Activated CD4-positive, alpha-beta T cell treated with anti-CD3 and anti-CD28 coated beads, Interleukin-10, Interleukin-2, amounts not matched to agents 100 ng/mL and 50 ng/mL, durations not matched to agents 16 hours and 8 hours (primary cell): ENCODE data around the gene MISP.

Experiments used
- DNase-seq: peaks from one replicate; pipeline ENCODE4 v3.0.0-alpha.2; 2020

The MISP gene

DNA sequence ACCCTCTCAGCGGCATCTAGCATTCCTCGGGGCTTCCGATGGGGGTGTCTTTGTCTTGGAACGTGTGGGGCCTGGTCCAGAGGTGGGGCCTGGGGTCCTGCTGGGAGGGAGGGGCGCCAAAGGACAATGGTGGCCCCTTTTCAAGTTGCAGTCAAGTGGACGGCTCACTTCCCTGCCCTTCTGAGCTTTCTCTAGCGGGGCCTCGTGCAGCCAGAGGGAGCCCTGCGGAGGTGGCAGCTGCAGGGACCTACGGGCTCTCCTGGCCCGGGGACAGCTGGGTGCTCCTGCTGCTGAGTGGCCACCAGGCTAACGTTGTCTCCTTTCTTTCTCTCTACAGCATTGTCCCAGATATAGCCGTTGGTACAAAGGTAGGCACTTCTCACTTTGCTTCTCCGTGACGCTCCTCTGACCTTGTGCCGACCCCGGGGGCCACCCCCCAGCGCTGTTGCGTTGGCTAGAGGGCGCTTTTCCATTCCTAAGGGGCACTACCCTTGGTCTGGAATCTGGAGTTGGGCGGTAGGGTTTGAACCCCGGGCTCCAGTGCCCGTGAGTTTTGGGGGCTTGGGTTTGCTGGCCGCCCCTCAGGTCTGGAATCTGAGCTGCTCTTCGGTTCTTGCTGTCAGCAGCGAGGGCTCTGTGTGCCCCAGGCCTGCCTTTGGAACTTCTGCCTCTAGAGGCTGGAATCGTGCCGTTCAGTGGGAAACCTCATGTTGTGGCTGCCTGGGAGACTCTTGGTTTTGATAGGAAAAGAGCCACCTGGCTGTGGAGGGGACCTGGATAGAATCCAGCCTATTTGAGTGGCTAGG is 48.4 kb downstream of the MISP start:
- peak; percentile 21 for DNase-seq

DNA sequence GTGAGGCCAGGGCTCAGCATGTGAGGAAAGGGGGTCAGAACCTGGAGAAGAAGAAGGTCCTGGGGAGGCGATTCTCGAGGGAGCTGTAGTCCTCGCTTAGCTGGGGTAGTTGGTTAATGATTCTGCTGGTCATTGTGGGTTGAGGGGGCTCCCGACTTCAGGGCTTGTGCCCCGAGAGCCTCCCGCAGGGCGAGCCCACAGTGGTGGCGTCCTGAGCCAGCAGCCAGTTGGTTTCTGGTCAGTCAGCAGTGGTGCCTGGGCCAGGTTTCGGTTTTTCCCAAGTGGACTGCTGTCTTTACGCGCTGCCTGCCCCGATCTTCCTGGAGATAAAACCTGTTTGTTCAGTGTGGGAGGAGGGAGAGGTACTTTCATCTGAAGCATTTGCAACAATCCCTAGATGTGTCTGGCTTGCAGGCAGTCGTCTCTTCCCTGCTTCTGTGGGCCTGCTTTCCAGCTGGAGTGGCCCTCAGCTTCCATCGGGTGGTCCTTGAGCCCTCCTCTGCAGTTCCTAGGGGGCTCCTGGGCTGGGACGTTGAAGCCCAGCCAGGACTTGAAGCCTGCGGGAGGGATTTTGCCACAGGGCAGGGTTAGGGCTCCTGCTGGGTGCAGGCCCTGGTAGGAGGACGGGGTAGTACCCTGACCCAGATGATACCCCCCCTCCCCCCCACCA is 49.6 kb downstream of the MISP start:
- no peak for DNase-seq

DNA sequence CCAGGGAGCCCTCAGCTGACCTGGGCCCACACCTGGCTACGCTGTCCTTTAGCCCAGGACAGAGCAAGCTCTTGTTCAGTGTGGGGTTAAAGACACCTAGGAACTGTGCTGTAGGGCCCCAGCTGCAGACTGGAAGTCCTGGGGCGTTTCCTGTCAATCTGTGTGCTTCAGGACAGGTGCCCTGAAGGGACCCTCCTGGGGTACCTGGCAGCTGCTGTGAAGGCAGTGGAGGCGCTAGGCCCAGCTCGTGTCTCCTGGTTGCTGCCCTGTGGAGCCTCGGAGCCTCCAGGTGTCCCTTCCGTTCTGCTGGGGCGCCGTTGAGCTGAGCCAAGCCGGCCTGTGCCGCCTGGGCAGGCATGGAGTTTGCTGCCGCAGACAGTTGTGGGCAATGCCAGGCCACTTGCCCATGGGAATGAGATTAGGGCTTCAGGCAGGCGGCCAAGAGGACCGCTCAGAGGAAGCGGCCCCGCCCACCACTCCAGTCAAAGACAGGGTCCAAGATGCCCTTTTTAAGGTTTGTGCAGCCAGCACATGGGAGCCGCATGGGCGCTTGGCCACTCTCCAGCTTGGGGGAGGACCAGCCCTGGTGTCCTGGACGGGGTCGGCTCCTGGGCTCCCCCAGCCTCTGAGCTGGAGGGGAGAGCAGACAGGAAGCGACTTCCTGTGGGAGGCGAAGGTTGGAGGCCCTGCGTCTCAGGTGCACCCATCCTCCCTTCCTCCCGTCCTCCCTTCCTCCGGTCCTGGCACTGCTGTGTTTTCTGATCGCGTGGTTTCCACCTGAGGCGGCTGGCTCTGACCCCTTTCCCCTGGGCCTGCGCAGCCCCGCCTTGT is 50.3 kb downstream of the MISP start:
- peak; percentile 29 for DNase-seq

DNA sequence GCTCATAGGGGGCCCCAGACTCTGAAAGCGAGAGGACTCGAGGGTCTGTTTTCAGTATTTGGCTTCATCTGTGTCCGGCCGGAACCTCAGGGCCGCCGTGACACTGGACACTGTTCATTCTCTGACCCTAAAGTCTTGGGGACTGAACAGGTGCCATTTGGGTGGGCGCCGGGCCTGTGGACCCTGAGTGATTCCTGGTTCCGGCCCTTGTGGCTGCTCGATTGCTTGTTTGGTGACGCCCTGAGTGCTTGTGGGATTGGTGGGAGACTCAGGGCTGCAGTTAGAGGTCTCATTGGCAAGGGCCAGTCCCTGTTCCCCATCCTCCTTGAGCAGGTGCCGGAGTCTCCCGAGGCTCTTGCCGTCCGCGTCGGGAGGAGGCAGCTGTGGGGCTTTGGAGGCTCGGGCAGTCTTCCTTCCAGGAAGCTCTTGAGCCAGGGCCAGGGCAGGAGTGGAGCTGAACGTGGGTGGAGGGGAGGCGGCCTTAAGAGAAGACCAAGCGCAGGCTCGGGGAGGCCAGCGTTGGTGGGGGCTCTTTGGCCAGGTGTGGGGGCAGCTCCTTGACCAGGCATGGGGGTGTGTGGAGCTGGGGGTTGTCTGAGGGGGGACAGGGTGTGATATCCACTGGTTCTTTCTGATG is 51.1 kb downstream of the MISP start:
- DNase-seq: no peak

DNA sequence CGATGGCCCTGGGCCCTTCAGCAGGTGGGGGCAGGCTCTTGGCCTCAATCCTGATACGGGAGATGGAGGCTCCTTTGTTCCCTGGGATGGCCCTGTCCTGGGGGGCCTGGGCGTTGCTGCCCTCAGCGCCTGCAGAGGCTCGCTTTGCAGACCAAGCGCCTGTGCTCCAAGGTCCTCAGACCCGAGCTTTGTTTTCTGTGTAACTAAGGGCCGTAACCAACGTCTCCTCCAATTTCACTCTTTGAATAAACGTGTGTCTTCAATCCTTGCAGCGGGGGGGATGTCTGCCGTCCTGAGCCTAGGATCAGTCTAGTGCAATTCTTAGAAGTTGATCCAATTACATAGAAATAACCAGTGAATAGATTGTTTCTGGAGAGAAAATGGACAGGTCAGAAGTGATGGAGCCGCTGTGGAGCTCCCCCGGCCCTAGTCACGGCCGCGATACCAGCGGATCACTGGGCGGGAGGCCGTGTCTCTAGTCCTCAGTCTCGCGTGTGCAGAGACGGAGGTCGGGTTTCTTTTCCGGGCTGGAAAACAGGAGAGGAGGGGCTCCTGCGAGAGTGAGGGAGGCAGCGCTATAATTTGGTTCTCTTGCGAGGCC is 51.7 kb downstream of the MISP start:
- no peak for DNase-seq

DNA sequence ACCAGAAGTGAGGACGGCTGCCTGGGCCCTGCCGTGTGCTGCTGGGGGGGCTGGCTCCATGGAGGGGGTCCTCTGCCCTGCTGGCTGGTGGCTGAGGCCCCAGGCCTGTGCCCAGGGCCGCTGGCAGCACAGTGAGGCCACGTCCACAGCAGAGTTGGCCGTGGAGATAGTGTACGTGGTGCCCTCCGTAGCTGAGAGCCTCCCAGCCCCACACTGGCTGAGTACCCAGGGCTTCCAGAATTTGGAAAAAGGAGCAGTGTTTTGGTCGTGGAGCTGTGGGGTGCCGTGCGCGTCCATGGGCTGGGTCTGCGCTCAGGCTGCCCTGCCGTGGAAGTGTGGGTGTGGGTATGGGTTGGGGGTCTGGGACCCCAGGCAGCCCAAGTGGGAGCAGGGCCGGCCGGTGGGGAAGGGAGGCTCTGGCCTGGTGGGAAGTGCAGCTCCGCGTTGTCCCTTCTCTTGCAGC is 52.2 kb downstream of the MISP start:
- DNase-seq: no peak

DNA sequence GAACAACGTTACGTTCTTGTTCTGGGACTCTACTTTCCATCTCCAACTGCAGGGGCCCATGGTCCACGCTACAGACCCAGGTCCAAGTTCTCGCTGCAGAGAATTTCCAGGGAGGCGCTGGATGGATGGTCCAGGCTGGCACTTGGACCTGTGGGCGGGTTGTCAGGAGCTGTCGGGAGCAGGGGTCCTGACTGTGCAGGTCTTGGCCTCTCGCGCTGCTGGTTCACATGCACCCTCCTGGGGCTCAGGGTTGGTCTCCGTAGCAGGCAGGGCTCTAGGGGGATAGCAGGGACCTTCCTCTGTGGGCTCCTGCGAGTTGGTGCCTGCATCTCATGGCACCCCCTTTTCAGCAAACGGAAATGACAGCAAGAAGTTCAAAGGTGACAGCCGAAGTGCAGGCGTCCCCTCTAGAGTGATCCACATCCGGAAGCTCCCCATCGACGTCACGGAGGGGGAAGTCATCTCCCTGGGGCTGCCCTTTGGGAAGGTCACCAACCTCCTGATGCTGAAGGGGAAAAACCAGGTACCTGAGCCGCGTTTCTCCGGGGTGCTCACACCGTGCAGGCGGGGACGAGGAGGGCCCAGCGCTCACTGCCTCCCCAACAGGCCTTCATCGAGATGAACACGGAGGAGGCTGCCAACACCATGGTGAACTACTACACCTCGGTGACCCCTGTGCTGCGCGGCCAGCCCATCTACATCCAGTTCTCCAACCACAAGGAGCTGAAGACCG is 52.9 kb downstream of the MISP start:
- DNase-seq: no peak

DNA sequence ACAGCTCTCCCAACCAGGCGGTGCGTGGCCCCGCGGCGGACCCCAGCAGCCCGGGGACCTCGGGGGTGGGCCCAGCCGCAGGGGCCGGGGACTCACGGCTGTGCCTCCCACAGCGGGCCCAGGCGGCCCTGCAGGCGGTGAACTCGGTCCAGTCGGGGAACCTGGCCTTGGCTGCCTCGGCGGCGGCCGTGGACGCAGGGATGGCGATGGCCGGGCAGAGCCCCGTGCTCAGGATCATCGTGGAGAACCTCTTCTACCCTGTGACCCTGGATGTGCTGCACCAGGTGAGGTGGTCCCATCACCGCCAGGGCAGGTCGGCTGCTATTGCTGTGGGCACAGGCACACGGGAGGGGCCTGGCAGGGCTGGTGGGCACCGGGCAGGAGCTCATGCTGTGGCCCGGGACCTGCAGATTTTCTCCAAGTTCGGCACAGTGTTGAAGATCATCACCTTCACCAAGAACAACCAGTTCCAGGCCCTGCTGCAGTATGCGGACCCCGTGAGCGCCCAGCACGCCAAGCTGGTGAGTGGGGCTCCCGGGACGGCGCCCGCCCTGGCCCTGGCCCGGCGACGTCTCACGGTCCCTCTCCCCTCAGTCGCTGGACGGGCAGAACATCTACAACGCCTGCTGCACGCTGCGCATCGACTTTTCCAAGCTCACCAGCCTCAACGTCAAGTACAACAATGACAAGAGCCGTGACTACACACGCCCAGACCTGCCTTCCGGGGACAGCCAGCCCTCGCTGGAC is 53.7 kb downstream of the MISP start:
- DNase-seq: no peak

DNA sequence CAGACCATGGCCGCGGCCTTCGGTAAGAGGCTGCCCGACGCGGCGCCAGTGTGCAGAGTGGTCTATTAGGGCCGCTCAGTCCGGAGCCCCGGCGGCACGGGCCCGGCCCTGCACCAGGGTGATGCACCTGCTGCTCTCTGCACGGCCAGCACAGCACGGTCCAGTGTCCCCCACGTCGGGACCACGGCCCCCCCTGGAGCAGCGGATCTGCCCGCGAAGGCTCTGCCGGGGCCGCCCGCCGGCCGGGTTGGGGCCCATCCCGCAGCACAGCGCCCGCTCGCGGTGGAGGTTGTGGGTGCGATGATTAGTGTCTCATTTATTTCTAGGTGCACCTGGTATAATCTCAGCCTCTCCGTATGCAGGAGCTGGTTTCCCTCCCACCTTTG is 54.2 kb downstream of the MISP start:
- no peak for DNase-seq

DNA sequence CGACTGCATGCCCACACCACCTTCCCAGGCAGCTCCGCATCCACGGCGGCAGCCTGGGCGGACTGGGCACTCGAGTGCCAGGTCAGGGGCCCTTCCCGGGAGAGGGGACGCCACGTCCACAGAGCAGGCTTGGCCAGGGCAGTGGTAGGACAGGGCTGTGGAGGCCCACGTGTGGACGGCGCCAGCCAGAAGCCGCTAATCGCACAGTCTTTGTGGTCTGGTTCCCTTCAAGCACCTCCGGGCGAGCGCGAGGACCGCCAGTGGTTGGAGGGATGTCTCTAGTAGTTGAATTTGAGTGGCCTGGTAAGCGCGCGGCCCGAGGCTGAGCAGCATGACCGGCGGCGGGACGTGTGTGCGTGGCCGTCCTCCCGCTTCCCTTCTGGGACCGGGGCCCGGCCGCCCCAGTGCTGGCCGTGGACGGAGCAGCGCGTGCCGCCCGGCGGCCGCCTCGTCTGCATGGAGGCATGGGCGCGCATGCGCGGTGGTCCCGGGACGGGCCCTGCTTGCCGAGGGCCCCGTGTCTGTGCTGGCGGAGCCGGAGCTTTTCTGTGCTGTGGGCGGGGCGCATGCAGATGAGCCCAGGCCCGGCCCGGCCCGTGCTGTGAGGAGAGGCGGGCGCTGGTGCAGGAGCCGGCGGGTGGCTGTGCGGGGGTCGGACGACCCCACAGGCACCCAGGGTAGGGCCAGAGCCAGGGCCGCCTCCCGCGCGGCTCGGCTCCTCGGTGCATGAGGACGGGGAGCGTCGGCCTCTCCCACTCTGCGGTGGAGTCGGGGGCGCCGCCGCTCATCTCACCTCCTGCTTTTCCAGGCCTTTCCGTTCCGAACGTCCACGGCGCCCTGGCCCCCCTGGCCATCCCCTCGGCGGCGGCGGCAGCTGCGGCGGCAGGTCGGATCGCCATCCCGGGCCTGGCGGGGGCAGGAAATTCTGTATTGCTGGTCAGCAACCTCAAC is 55.0 kb downstream of the MISP start:
- no peak for DNase-seq

DNA sequence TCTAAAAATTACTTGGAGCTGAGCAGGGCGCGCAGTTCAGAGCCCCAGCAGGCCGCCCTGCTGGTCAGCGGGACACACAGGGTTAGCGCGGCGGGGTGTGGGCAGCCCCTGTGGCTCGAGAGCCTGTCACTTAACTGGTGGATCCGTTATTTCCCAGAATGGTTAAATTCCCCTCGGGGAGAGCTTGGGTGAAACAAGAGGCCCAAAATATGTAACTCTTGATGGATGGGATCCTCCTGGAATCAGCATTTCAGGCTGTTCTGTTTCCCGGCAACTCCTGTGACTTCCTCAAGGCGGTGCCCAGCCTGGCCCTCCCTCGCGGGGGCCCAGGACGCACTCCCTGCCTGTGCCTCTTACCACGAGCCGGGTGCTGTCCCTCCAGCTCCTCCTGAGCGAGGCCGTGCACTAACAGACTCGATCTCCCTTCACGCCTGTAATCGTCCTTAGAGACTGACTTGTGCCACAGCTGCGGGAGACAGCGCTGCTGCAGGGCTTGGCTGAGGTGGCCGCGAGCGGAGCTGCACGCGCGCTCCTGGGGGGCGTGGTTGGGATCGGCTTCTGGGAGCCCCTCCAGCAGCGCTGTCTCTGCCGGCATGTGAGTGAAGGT is 56.0 kb downstream of the MISP start:
- no peak for DNase-seq

DNA sequence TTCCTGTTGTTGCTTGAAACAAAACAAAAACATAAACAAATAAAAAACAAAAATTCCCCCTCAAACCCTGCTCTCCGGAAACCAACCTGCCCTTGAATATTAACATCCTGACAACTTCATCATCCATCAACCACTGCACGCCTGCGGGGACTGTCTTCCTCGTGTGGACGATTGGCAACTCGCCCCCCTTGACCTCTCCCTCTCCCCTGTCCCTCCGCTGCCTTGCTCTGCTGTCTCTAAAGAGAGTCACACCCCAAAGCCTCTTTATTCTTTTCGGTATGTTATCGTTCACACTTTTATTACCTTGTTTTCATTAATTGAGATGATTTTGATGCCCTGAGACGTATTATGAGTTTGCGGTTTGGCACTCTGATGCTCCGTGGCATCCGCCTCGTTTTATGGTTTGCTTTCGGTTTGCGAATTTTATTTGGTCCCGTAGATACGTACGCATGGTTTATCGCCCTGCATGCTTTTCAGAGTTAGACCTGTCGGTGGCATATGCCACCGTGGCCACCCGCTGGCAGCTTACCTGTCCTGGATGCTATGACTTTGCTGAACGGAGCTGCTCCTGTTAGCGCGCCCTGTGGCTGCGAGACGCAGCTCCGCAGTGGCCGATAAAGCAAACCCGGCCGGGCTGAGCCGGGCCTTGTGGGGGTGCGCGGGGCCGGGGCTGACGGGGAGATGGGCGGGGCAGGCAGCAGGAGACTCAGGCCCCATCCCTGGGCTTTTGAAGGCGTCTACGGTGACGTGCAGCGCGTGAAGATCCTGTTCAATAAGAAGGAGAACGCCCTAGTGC is 56.9 kb downstream of the MISP start:
- no peak for DNase-seq

DNA sequence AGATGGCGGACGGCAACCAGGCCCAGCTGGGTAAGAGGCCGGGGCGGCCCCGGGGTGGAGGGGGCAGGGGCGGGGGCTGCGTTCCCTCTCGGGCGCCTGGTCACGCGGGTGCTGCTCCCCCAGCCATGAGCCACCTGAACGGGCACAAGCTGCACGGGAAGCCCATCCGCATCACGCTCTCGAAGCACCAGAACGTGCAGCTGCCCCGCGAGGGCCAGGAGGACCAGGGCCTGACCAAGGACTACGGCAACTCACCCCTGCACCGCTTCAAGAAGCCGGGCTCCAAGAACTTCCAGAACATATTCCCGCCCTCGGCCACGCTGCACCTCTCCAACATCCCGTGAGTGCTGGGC is 57.5 kb downstream of the MISP start:
- no peak for DNase-seq

DNA sequence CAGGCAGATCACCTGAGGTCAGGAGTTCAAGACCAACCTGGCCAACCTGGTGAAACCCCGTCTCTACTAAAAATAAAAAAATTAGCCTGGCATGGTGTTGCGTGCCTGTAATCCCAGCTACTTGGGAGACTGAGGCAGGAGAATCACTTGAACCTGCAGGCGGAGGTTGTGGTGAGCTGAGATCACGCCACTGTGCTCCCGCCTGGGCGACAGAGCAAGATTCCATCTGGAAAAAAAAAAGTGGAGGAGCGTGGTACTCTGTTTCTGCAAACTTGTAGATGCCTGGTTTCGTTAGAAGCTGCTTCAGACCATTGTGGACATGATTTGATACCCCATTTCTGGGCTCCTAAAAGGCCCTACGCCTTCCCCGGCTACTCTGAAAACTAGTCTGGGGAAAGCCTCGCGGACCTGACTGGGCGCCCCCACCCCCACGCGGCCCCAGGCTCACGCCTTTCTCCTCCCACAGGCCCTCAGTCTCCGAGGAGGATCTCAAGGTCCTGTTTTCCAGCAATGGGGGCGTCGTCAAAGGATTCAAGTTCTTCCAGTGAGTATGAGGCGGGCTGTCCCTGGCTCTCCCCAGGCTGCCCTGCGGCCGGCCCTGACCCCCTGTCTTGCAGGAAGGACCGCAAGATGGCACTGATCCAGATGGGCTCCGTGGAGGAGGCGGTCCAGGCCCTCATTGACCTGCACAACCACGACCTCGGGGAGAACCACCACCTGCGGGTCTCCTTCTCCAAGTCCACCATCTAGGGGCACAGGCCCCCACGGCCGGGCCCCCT is 59.4 kb downstream of the MISP start:
- DNase-seq: no peak

DNA sequence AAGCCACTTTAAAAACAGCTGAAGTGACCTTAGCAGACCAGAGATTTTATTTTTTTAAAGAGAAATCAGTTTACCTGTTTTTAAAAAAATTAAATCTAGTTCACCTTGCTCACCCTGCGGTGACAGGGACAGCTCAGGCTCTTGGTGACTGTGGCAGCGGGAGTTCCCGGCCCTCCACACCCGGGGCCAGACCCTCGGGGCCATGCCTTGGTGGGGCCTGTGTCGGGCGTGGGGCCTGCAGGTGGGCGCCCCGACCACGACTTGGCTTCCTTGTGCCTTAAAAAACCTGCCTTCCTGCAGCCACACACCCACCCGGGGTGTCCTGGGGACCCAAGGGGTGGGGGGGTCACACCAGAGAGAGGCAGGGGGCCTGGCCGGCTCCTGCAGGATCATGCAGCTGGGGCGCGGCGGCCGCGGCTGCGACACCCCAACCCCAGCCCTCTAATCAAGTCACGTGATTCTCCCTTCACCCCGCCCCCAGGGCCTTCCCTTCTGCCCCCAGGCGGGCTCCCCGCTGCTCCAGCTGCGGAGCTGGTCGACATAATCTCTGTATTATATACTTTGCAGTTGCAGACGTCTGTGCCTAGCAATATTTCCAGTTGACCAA is 60.1 kb downstream of the MISP start:
- no peak for DNase-seq

DNA sequence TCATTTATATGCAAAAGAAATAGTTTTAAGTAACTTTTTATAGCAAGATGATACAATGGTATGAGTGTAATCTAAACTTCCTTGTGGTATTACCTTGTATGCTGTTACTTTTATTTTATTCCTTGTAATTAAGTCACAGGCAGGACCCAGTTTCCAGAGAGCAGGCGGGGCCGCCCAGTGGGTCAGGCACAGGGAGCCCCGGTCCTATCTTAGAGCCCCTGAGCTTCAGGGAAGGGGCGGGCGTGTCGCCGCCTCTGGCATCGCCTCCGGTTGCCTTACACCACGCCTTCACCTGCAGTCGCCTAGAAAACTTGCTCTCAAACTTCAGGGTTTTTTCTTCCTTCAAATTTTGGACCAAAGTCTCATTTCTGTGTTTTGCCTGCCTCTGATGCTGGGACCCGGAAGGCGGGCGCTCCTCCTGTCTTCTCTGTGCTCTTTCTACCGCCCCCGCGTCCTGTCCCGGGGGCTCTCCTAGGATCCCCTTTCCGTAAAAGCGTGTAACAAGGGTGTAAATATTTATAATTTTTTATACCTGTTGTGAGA is 60.7 kb downstream of the MISP start:
- DNase-seq: no peak

DNA sequence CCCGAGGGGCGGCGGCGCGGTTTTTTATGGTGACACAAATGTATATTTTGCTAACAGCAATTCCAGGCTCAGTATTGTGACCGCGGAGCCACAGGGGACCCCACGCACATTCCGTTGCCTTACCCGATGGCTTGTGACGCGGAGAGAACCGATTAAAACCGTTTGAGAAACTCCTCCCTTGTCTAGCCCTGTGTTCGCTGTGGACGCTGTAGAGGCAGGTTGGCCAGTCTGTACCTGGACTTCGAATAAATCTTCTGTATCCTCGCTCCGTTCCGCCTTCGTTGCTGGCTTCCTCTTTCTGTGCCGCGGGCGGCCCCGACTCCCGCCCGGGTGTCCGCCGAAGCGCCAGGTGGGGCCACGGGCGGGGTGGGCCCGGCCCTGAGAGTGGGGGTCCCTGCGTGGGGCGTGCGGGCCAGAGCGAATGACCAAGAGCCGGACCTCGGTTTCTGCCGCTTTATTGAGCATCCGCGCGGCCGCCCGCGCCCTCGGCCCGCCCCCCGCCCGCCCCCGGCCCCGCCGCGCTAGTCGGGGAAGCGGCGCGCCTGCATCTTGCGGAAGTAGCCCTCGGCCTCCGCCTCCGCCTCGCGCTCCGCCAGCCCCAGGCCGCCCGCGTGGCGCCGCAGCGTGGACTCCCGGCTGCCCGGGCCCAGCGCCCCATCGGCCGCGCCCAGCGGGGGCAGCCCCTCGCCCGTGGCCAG is 61.3 kb downstream of the MISP start:
- no peak for DNase-seq
